GM19468 (cell line): ENCODE data around the gene ARF3.
A peak's percentile ranks its signal among the peaks of the same experiment; 100 is the strongest.

Experiments
- ATAC-seq: cut with Tn5 transposase; IDR thresholded peaks from one replicate; pipeline ENCODE4 v1.9.1; 2021; ENCODE audit warnings: mild to moderate bottlenecking, moderate library complexity, moderate number of reproducible peaks; ENCODE audit not compliant: unreplicated experiment; ENCODE audit errors: extremely low read depth

Gene ARF3

DNA sequence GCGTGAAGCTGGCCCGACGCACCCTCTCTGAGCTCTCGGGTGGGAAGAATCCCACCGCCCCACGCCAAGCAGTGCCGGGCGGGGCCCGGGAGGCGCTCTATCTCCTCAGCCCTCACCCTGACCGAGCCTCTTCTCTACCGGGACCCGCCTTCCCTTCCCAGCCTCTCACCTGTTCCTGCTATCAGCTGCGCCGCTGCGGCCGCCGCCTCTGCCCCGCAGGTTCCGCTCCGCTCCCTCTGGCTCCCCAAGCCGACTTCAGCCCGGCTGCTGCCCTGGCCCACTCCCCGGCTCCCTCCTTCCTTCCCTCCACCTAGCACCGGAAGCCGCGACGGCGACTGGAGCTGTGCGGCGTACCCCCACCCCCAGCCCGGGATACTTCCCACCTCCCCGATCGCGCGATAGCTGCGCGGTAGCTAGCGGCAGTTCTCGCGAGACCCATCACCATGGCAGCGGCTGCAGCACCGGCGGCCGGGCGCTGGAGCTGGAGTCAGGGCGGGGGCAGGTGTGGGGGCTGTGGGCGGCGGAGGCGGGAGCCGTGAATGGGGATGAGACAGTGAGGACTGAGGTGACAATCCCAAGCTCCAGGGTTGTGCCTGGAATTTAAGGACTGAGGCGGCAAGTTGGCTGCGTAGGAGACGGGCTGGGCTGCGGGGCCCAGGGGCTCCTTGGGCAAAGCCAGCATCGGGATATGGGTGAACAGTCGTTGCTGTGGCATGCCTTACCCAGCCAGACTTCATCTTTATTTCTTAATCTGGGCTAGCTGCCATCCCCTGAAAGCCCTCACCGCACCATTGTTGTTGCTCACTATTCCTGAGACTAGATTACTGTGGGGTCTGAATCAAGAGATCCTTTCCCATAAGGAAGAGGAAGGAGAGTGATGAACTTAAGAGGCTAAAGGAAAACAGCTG, at the start of gene ARF3:
TSS of gene ARF3 (minus strand) at position 347 of the 908 bp plus-strand sequence. CDS start 16,392 bp downstream, outside the sequence.
- peak; percentile 62 for ATAC-seq

DNA sequence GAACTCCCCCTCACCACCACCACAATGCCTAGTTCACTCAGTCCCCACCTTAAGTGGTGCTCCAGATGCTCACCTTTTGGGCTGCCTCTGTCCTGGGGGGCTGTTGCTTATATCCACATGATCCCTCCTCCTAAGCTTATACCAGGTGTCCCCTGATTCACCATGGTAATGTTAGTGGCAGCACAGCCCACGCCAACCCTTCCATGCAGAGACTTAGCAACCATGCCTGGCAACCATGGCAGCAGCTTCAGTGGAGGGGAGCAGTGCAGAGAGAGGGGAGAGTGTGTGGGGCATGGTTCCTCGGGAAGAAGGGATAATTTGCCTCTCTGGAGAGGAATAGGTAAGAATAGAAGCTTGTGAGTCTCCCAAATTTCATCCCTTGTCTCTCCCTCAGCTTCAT, 43.1 kb upstream of the ARF3 start:
- ATAC-seq: no peak

DNA sequence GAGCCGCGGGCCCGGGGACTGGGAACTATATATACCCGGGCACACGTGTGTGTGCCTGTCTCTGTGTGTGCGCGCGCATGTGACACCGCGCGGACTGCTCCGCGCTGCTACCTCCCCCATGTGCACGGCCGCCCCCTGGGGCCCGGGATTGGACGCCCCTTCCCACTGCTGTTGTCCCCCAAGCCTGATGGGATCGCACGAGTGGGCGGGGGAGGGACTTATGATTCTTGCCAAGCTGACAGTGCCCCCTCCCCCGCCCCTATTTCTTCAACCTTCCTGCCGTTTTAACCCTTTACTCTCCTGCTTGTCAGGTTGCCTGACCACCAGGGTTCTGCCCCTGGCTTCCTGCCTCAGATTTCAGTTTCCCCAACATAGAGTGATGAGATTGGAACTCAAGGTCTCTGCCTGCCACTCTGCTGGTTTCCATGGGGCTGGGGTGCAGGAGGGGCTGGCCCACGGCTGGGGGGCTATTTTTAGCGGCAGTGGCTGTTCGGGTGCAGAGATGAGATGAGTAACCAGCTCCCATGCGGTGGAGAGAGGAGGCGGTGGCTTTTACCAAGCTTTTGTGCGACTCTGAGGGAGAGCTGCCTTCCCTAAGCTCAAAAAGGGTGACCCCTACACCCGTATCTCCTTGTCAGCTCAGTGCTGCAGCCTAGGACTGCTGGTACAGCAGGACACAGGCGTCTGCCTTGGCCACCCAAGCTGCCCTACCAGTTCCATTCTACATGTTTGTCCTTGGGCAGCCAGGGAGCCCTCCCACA, 42.3 kb upstream of the ARF3 start, which contains the start of gene DDN:
TSS of gene DDN (minus strand) at position 5 of the 761 bp plus-strand sequence. CDS start 88 bp downstream, outside the sequence.
- no peak for ATAC-seq

DNA sequence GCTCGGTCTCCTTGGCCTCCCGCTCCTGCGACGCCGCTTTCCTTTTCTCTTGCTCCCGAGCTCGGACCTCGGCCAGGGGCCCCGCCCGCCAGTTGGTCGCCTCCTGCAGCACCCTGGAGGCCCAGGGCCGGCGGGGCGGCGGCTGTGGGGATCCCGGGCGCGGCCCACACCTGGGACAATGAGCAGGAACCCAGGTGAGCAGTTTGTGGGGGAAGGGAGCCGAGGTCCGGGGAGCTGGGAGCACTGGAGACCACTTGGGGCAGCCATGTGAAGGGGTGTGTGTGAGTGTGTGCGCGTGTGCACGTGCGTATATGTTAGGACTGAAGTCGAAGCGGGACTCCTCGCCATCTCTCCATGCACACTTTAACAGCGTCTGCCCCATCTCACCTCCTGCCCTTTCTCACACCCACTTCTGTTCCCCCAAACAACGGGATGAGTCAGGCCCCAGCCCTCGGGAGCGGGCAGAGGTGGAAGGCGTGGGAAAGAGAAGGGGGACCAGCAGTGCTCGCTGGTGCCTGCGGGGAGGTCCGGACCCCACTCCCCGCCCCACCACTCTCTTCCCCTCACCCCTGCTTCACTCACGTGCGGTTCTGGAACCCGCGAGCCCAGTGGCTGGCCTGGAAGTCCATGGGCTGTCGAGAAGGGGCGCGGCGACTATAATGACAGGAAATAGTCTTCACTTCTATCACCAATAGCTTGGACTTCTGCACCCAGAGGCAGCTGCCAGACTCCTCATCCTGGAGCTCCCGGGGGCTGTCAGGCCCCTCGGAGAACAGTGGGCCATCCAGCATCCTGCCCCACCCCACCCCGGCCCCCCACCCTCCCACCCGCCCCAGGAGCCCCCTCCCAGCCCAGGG, 41.4 kb upstream of the ARF3 start:
- ATAC-seq: no peak

DNA sequence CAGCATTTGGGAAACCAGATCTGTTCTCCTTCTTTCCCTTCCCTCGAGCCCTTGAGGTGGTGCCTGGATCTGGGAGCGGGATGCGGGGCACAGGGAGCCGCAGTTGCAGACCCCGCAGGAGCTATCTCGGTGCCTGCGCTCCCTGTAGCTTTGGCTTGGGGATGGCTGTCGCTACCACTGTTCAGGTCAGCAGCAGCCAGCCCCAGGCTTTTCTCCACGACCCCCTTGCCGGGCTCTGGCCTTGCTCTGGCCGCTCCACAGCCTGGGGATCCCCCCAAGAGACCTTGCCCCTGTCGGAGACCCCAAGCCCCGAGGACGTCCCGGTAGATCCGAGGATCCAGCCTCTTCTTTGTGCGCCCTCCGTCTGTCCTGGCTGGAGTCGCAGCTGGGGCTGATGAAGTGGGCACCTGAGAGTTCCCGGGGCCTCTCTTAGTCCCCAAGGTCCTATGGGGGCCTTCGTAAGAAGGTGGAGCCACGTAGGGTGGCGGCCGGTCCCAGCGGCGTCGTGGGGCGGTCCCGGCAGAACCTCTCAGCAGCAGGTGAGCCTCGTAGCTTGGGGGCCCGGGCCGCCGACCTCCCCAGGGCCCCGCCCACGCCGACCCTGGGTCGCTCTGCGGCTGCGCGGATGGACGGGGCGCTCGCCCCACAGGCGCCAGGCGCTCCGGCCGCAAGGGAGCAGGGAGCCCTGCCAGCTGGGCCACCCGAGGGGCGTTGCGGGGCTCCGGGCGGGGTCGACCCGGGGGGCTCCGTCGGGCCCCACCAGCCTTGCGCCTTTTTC, 40.6 kb upstream of the ARF3 start:
- ATAC-seq: no peak

DNA sequence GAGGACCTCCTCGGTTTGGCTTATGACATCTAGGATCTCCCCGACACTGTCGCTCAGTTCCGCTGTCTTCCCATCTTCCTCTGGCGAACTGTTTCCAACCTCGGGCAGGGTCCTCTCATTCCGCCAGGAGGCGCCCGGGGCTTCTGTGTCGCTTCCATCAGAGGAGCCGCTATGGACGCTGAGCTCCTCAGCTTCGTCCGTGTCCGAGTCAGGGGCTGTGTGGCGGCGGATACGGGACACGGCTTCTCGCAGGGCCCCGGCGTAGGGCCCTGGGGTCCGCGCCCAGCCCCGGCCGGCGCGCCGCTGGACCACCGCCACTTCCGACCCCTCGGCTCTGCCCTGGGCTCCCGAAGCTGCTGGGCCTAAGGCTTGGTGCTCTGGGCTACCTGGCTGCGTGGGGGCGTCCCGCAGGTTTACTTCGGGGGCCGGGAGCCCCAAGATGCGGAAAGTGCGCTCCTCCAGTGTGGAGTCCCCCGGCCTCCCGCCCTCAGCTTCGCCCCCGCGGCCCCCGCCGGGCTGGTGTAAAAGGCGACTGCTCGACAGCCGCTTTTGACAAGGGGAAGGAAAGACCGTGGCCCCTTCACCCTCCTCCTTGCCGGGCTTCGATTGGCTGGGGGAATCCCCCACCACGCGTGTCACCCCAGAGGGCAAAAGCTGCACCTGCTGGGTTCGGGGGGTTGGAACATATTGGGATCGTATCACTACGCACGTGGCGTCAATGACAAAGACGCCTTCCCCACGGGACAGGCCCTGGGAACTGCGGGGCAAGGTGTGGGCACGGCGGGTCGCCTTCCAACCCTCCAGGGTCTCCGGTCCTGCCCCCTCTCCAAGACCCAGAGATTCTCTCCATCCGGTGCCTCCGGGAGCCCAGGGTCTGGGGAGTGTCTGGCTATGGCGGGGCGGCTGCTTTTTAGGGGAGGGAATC, 39.8 kb upstream of the ARF3 start:
- no peak for ATAC-seq

DNA sequence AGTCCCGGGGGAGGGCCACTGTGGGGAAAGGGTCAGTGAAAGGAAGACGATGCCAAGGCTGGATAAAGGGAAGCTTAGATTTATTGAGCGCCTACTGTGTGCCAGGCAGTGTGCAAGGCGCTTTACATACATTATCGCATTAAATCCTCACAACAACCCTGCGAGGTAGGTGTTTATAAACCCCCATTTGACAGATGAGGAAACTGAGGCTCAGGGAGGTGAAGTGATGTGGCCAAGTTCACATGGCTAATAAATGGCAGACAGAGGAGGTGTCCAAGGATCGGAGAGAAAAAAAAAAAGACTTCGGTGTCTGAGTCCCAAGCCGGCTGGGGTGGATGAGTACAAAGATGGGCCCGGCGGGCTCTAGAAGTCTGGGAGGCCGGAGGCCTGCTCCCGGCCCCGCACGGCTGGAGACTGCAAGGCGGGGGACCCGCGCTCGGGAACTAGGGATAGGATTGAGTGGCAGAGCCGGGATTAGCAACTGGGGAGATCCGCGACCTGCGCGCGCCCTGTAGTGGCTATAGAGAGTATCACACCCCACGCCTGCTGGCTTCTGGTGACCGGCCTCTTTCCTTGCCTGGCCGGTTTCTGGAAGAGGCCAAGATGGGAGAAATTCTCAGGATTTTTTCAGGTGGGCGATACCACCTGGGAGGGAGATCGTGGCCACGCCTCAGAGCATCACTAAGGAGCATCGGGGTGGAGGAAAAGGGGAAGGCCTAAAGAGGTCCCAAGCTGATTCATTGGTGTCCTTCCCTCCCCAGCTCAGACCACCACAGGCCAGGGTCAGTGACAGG, 38.0 kb upstream of the ARF3 start:
- no peak for ATAC-seq

DNA sequence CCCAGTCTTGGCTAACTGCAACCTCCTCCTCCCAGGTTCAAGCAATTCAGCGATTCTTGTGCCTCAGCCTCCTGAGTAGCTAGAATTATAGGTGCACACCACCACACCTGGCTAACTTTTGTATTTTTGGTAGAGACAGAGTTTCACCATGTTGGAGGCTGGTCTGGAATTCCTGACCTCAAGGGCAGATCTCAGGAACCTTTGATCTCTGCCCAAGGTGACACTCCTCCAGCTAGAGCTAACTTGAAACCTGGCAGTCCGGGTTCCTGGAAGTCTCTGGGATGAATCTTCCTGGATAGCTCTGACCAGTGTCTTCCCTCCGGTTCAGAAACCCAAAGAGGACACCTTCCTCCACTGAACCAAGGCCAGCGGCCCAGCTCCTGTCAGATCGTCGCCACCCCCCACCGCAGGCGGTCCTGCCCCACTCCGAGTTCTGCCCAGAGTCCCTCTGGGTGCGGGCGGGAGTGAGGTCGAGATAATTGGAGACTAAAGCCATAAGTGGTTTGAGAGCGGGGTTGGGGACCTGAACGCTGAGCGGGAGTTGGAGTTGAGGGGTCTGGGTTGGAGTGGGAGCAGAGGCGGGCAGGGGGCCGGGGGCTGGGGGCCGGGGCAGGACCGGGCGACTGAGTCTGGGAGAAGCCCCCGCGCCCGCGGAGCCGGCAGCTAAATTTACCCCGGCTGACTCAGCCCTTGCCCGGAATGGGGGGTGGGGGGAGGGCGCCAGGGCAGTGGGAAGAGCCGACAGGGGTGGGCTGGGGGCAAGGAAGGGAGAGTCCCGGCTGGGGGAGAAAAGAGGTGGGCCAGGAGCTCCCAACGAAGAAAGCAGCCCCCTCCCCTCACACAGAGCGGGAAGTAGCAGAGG, 37.2 kb upstream of the ARF3 start:
- ATAC-seq: no peak

DNA sequence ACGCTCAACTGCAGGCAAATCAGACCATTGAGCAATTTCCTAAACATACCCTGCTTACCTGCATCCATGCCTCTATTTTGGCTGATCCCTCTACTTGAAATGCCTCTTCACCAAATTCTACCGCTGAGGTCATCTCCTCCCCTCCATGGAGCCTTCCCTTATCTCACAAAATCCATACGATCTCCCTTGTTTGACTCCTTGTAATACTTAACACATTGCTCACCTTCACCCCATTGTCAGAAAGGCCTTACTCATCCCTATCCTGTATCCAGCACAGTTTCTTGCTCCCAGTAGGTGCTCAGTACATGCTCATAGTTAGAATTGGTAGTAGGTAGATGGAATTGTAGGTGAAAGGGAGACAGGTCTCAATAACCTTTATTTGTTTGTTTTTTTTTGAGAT, 36.5 kb upstream of the ARF3 start:
- no peak for ATAC-seq

DNA sequence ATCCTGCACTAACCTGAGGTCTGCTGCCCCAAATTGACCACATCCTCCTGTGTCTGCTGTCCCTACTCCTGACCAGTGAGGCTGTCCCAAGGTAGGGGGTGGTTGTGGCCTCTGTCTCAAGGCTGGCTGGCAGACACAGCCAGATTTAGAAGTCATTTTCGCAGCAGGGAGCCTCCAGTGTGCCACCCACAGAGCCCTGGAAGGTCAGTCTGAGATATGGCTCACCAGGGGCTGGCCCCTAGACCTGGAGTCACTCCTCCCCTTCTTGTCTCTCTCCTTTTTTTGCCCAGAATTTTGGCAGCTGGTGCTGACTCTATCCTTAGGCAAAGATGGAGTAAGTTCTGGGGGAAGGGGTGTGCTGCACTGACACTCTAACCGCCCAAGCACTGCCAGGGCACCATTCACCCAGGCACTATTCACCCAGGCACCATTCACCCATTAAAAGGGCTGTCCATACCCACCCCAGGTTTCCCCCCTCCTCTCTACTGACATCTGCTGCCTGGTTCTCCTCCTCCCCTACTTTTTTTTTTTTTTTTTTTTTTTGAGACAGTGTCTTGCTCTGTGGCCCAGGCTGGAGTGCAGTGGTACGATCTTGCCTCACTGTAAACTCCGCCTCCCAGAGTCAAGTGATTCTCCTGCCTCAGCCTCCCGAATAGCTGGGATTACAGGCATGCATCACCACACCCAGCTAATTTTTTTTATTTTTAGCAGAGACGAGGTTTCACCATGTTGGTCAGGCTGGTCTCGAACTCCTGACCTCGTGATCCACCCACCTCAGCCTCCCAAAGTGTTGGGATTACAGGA, 34.2 kb upstream of the ARF3 start:
- no peak for ATAC-seq

DNA sequence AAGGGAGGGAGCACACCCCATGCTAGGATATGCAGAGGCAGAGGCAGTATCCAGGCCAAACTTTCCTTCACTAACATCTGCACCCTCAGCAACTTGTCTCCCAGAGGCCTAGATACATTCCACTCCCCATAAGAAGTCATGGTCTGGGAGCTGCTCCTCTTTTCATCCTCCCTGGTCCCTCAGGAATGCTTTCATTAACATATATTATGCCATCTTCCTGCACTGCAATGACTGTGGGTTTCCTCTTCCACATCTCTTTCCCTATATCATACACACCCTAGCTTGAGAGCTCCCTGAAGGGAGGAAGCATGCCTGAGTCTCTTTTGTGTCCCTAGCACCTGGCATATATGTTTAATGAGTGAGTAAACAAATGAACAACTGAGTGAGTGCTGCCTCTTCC, 33.3 kb upstream of the ARF3 start:
- no peak for ATAC-seq

DNA sequence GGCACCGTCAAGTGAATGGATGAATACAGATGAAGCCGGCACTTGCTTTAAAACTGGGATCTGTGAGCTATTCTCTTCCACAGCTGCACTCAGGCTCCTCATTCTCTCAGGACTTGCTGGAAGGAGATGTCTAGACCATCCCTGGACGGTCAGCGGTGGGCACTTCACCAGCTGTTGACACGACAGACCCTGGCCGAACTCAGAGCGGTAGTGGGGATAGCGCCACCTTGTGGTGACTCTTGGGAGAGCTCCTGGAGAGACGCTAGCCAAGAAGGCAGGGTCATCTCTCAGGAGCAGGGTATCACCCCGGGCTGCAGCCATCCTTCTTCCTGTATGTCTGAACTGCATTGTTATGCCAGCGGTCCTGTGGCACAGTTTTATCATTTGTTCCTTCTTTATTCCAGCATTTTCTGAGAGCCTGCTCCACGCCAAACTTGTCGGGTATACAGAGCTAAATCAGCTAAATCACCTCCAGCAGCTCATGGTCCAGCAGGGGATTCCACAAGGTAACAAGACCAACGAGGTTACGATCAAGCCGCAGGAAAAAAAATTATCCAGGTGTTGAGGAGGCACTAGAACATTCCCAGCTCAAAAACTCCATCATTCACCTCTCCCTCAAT, 30.9 kb upstream of the ARF3 start:
- ATAC-seq: no peak

DNA sequence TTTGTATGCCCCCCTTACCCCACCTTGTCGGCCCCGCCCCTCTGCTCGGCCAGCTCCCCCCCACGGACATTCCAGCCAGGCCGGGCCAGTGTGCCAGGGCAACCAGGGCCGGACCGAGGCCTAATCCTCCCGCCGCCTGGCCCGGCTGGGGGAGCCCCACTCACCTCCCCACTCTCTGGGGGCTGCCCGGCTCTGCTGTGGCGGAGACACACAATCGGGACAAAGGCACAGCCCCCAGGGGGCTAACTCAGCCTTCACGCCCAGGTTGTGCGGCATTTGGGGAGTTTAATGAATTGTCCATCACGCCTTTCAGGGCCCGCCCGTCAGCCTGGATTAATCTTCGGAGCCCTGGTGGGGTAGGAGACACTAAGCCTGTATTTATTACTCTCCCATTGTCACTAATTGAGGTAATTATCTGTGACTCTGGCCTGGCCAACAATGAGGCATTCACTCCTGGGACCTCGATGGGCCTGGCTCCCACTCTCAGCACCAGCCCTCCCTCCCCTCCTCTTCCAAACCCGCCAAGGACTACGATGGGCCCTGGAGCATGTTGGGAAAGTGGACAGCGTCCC, 29.5 kb upstream of the ARF3 start:
- no peak for ATAC-seq

DNA sequence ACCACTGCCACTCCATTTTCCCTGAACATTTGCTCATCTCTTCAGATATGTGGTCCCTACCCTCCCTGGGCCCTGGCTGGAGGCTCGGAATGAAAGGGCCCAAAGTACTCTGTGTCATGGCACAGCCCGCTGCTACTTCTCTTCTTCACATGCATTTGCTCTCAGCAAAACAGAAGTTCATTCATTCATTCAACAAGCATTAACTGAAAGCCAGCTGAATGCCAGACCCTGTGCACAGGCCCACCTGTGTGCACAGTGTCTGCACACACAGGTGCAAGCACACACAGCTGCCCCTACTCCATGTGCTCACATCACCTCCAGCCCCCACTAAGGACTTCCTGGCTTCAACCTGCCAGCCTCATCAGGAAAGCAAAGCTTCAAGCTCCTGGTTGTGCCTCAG, 28.6 kb upstream of the ARF3 start:
- ATAC-seq: no peak

DNA sequence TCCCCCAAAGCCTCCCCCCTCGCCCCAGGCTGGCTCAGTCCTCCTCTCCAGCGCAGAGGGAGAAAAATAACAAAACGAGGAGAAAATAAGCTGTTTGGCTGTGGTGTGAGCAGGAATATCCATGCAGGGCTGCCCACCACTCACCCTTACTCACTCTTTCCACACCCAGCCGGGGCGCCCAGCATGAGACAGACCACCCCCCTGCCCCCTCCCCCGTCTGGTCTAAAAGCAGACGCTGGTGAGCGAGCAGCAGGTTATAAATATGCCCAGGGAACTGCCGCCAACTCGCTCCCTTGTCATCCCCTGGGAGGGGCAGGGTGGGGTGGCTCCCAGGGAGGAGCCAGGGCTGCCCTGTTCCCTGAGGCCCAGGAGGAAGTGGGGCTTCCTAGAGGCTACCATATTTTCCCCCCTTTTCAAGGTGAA, 28.2 kb upstream of the ARF3 start:
- no peak for ATAC-seq
